Measurements from ENCODE around the gene GCGR. TPM values are rescaled to one million over a fixed set of nuclear protein-coding genes. Genes with fewer than 3 reads are reported as not detected.

Gene GCGR
- total and polyA plus RNA-seq, 10 of the 15 experiments (the other 5 are each of a cell fraction or from before 2014, with no cell fraction given): not detected

DNA sequence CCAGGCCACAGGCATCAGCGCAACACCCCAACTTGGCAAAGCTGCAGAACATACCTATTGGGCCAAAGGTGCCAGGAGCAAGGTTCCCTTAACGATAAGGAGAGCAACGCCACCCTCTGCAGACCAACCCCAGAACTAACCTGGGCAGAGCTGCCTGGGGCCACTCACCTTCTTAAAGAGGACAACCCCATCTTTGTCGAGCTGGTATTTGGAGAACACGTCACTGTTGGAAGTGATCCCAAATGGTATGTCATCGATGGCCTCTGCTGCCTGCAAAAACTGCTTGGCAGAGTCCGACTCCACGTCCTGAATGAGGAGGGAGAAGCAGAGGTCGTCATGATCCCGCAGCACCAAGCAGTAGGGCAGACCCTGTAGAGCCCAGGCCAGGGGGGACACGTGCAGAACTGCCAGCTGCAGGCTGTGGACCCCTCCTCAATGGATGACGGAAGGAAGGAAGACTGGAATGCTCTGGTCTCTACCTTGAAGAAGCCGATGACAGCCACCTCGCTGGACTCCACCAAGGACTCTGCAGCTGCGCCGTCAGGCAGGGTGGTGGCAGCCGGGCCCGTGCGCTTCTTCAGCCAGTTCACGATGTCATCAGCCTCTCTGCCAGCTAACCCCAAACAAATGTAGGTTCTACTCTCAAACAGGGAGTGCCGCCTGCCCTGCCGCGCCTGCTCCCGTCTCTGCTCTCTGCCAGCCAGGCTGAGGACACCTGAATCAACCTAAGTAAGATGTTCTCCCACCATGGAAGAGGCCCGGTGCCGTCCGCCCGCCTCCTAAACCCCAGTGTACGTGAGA, 51.2 kb downstream of the GCGR start:
- DNase-seq (ENCODE audit: low read depth, low spot score) (no peak), FAIRE-seq (no peak), ATAC-seq (peak; percentile 8; the same call in 2 of the 3 replicates)
- Histone ChIP-seq H3K9ac (ENCODE audit: control insufficient read depth, insufficient read depth, low read length) (no peak overlapping the region), H3K9me3 (replicated peaks; ENCODE audit: control insufficient read depth, insufficient read depth, low read length) (no peaks in the 10 kb centered on the region), H3K27me3 (replicated peaks in 1 of 2; ENCODE audit: control insufficient read depth in 2 of 2, insufficient read depth in 2 of 2, low read length in 1 of 2) (no peaks in the 10 kb centered on the region), H3K79me2 (ENCODE audit: control insufficient read depth, insufficient read depth, low read length) (peaks cover 34% of the 10 kb centered on the region), H3K4me3 (no peak overlapping the region), H2AFZ (ENCODE audit: control insufficient read depth, low read depth, low read length) (no peak overlapping the region), H3K27ac (ENCODE audit: control insufficient read depth, insufficient read depth) (no peak overlapping the region), H3K4me2 (ENCODE audit: control insufficient read depth, insufficient read depth) (0 out of 2 replicates have a peak overlapping the region, but pooled peaks have one; percentile 17), H4K20me1 (ENCODE audit: control insufficient read depth, insufficient read depth) (peaks cover 3% of the 10 kb centered on the region; the same call in 1 of the 2 replicates), H3K4me1 (ENCODE audit: control insufficient read depth, insufficient read depth, low read length) (peaks cover 18% of the 10 kb centered on the region), H3K36me3 (ENCODE audit: control insufficient read depth in 2 of 2, insufficient read depth in 2 of 2, low read length in 1 of 2) (peaks cover 28 to 42% of the 10 kb centered on the region in 2 experiments)
- TF ChIP-seq SPI1 (IDR thresholded peaks at IDR 0.05; ENCODE audit: borderline replicate concordance, insufficient read depth, low read depth, low read length): no peak
- TF ChIP-seq RCOR1 (conservative IDR thresholded peaks at IDR 0.05; ENCODE audit: low read depth, low read length): no peak
- TF ChIP-seq, protein P1, sequence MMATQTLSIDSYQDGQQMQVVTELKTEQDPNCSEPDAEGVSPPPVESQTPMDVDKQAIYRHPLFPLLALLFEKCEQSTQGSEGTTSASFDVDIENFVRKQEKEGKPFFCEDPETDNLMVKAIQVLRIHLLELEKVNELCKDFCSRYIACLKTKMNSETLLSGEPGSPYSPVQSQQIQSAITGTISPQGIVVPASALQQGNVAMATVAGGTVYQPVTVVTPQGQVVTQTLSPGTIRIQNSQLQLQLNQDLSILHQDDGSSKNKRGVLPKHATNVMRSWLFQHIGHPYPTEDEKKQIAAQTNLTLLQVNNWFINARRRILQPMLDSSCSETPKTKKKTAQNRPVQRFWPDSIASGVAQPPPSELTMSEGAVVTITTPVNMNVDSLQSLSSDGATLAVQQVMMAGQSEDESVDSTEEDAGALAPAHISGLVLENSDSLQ (IDR thresholded peaks at IDR 0.05): no peak
- TF ChIP-seq, protein P2, sequence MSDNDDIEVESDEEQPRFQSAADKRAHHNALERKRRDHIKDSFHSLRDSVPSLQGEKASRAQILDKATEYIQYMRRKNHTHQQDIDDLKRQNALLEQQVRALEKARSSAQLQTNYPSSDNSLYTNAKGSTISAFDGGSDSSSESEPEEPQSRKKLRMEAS (IDR thresholded peaks at IDR 0.05; ENCODE audit: low read depth, low read length): no peak
- no peak for TF ChIP-seq NRF1 (conservative IDR thresholded peaks at IDR 0.05; ENCODE audit: low read depth, low read length)
- TF ChIP-seq TCF7 (IDR thresholded peaks at IDR 0.05; ENCODE audit: borderline replicate concordance): no peak
- TF ChIP-seq YBX1 (IDR thresholded peaks at IDR 0.05): no peak
- TF ChIP-seq, protein P3, sequence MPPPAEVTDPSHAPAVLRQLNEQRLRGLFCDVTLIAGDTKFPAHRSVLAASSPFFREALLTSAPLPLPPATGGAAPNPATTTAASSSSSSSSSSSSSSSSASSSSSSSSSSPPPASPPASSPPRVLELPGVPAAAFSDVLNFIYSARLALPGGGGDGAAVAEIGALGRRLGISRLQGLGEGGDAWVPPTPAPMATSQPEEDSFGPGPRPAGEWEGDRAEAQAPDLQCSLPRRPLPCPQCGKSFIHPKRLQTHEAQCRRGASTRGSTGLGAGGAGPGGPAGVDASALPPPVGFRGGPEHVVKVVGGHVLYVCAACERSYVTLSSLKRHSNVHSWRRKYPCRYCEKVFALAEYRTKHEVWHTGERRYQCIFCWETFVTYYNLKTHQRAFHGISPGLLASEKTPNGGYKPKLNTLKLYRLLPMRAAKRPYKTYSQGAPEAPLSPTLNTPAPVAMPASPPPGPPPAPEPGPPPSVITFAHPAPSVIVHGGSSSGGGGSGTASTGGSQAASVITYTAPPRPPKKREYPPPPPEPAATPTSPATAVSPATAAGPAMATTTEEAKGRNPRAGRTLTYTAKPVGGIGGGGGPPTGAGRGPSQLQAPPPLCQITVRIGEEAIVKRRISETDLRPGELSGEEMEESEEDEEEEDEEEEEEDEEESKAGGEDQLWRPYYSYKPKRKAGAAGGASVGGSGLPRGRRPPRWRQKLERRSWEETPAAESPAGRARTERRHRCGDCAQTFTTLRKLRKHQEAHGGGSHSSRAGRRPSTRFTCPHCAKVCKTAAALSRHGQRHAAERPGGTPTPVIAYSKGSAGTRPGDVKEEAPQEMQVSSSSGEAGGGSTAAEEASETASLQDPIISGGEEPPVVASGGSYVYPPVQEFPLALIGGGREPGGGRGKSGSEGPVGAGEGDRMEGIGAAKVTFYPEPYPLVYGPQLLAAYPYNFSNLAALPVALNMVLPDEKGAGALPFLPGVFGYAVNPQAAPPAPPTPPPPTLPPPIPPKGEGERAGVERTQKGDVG (CRISPR knock-in tag; IDR thresholded peaks at IDR 0.05): no peak
- no peak for TF ChIP-seq SIN3A (IDR thresholded peaks at IDR 0.05; ENCODE audit: low read depth, low read length)
- no peak for TF ChIP-seq BRCA1 (IDR thresholded peaks at IDR 0.05; ENCODE audit: low read depth, low read length)
- 0 out of 2 replicates have a peak, but pooled peaks have one; percentile 36 for TF ChIP-seq POLR2AphosphoS2 (IDR thresholded peaks at IDR 0.05; ENCODE audit: low read depth, low read length)
- no peak for TF ChIP-seq CBFB (IDR thresholded peaks at IDR 0.05; ENCODE audit: low read depth)
- peak; percentile 39; the same call in 1 of the 2 replicates for TF ChIP-seq POLR2A (IDR thresholded peaks at IDR 0.05; ENCODE audit: low read depth, low read length)
- no peak for TF ChIP-seq MYB (IDR thresholded peaks at IDR 0.05; ENCODE audit: borderline replicate concordance, low read depth, low read length)
- TF ChIP-seq, protein P4, sequence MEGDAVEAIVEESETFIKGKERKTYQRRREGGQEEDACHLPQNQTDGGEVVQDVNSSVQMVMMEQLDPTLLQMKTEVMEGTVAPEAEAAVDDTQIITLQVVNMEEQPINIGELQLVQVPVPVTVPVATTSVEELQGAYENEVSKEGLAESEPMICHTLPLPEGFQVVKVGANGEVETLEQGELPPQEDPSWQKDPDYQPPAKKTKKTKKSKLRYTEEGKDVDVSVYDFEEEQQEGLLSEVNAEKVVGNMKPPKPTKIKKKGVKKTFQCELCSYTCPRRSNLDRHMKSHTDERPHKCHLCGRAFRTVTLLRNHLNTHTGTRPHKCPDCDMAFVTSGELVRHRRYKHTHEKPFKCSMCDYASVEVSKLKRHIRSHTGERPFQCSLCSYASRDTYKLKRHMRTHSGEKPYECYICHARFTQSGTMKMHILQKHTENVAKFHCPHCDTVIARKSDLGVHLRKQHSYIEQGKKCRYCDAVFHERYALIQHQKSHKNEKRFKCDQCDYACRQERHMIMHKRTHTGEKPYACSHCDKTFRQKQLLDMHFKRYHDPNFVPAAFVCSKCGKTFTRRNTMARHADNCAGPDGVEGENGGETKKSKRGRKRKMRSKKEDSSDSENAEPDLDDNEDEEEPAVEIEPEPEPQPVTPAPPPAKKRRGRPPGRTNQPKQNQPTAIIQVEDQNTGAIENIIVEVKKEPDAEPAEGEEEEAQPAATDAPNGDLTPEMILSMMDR (IDR thresholded peaks at IDR 0.05 in 2 of 3, conservative IDR thresholded peaks at IDR 0.05 in 1 of 3; ENCODE audit: control insufficient read depth in 2 of 3, extremely low read depth in 1 of 3, insufficient read depth in 1 of 3, low read depth in 3 of 3, low read length in 3 of 3): 0 out of 6 replicates have a peak, but pooled peaks of 1 of the 3 experiments have one; percentile 2
- RAD21 ChIA-PET (ENCODE audit: unreplicated experiment): interaction anchor here (1.2 kb wide), 1 partner anchor 22 kb away, joined by 3 read pairs; the partner anchor contains the start of gene MCRIP1
- no TSS peak for BruUV-seq (replicated peaks)
- 95% methylated on average over 29 of the region's 29 CpGs for WGBS (ENCODE audit: insufficient coverage, insufficient replicate concordance, low lambda C conversion rate, missing lambda C conversion rate)
- intact Hi-C loops (cut with micrococcal nuclease; ENCODE audit: unreplicated experiment): no loop called here
- POLR2A ChIA-PET: interaction anchor here (0.6 to 1.2 kb wide), 3 partner anchors 15 to 281 kb away, joined by 3 to 7 read pairs (median 6); no protein-coding TSS in a partner anchor
- in situ Hi-C loops (cut with MboI): no loop called here
- SMC1A ChIA-PET (ENCODE audit: uncharacterized antibody, unreplicated experiment): interaction anchor here (0.7 kb wide), 1 partner anchor 129 kb away, joined by 3 read pairs; no protein-coding TSS in a partner anchor
- CTCF ChIA-PET: interaction anchor here (0.6 kb wide), 1 partner anchor 51 kb away, joined by 4 read pairs; no protein-coding TSS in a partner anchor
